ENCODE data around the gene PDYN. TPM values are rescaled to one million over a fixed set of nuclear protein-coding genes. Genes with fewer than 3 reads are reported as not detected.

PDYN gene
- total and polyA plus RNA-seq, 8 donors, result not detected

- DNase-seq, result no peak
- Histone ChIP-seq H3K27me3 (no peaks in the 10 kb centered on the region), H3K4me1 (no peaks in the 10 kb centered on the region), H3K4me3 (no peak overlapping the region), H3K9me3 (no peaks in the 10 kb centered on the region), H3K27ac (no peak overlapping the region), H3K36me3 (no peaks in the 10 kb centered on the region)
- intact Hi-C loops (cut with DNase I), result no loop called here
- no peak for TF ChIP-seq CTCF (IDR thresholded peaks at IDR 0.05)
- ATAC-seq, result no peak
- WGBS, 2 donors, result 12 to 14% methylated on average over 5 of the region's 5 CpGs
- no peak for FAIRE-seq
Measured at GRCh38 chr20:2032168-2032567, 38.3 kb upstream of the PDYN start.

GRCh38 chr20:2026514-2026913 is 32.7 kb upstream of the PDYN start:
- 72 to 79% methylated on average over 4 of the region's 4 CpGs for WGBS, 2 donors
- Histone ChIP-seq H3K27me3 (peaks cover 0 to 8% (median 0%) of the 10 kb centered on the region in 4 donors), H3K4me1 (no peaks in the 10 kb centered on the region), H3K27ac (no peak overlapping the region), H3K36me3 (no peaks in the 10 kb centered on the region), H3K4me3 (no peak overlapping the region), H3K9me3 (no peaks in the 10 kb centered on the region)
- no peak for ATAC-seq
- TF ChIP-seq CTCF (IDR thresholded peaks at IDR 0.05), result no peak
- DNase-seq, result no peak
- intact Hi-C loops (cut with DNase I), result no loop called here
- FAIRE-seq, result no peak

GRCh38 chr20:2026004-2026403 is 32.1 kb upstream of the PDYN start:
- no peak for DNase-seq
- intact Hi-C loops (cut with DNase I), result no loop called here
- Histone ChIP-seq H3K4me1 (no peaks in the 10 kb centered on the region), H3K27ac (no peak overlapping the region), H3K9me3 (no peaks in the 10 kb centered on the region), H3K27me3 (peaks cover 0 to 8% (median 0%) of the 10 kb centered on the region in 4 donors), H3K4me3 (no peak overlapping the region), H3K36me3 (no peaks in the 10 kb centered on the region)
- no peak for ATAC-seq
- 62 to 79% methylated on average over 8 to 9 of the region's 9 CpGs for WGBS, 2 donors
- TF ChIP-seq CTCF (IDR thresholded peaks at IDR 0.05), result no peak
- FAIRE-seq, result no peak

GRCh38 chr20:2023151-2023550 is 29.3 kb upstream of the PDYN start:
- intact Hi-C loops (cut with DNase I), result no loop called here
- no peak for TF ChIP-seq CTCF (IDR thresholded peaks at IDR 0.05)

GRCh38 chr20:2022163-2022562 is 28.3 kb upstream of the PDYN start:
- DNase-seq, result no peak
- Histone ChIP-seq H3K4me3 (no peak overlapping the region), H3K36me3 (no peaks in the 10 kb centered on the region), H3K4me1 (no peaks in the 10 kb centered on the region), H3K27me3 (peaks cover 0 to 8% (median 0%) of the 10 kb centered on the region in 4 donors), H3K9me3 (no peaks in the 10 kb centered on the region), H3K27ac (no peak overlapping the region)
- FAIRE-seq, result no peak
- intact Hi-C loops (cut with DNase I), result no loop called here
- WGBS, 2 donors, result 44 to 52% methylated on average over 3 of the region's 3 CpGs
- TF ChIP-seq CTCF (IDR thresholded peaks at IDR 0.05), result no peak
- no peak for ATAC-seq

More at GRCh38 chr20:2023151-2023550, 29.3 kb upstream of the PDYN start:
- Histone ChIP-seq H3K4me3 (no peak overlapping the region), H3K9me3 (no peaks in the 10 kb centered on the region), H3K27me3 (peaks cover 0 to 8% (median 0%) of the 10 kb centered on the region in 4 donors), H3K27ac (no peak overlapping the region), H3K36me3 (no peaks in the 10 kb centered on the region), H3K4me1 (no peaks in the 10 kb centered on the region)
- DNase-seq (no peak), ATAC-seq (no peak), FAIRE-seq (no peak)
- 12 to 17% methylated on average over 4 of the region's 4 CpGs for WGBS, 2 donors
